ENCODE measurements around the gene NLRC5.

- TF ChIP-seq POLR2AphosphoS5 (IDR thresholded peaks at IDR 0.05; ENCODE audit: low read depth, low read length) (no peak), REST (IDR thresholded peaks at IDR 0.05; ENCODE audit: insufficient read depth in 1 of 2, low read depth in 2 of 2, low read length in 2 of 2) (no peak), SIN3A (IDR thresholded peaks at IDR 0.05; ENCODE audit: borderline replicate concordance, insufficient read depth, low read length) (no peak), TAF1 (IDR thresholded peaks at IDR 0.05; ENCODE audit: borderline replicate concordance, insufficient read depth, low read length) (no peak)
Observed at GRCh38 chr16:57091975-57092785, 102.8 kb downstream of the NLRC5 start, which contains the start of gene CPNE2.
